HepG2 (cell line): ENCODE measurements around the gene LASP1. TPM values are rescaled to one million over a fixed set of nuclear protein-coding genes. Genes with fewer than 3 reads are reported as not detected.

Source experiments
- KDM1A ChIP-seq: IDR thresholded peaks from 2 replicates; pipeline ENCODE4 v1.6.1; 2016; ENCODE audit warnings: missing compliant biosample characterization
- KDM5B ChIP-seq: sonication (generic); formaldehyde crosslinking; IDR thresholded peaks from 2 replicates; pipeline ENCODE4 v1.4.0; 2020; ENCODE audit warnings: missing genetic modification reagents, mild to moderate bottlenecking, borderline replicate concordance
- KIAA2018 ChIP-seq: sonication (generic); formaldehyde crosslinking; IDR thresholded peaks from 2 replicates; pipeline ENCODE4 v1.5.0; 2020; ENCODE audit warnings: mild to moderate bottlenecking, missing genetic modification reagents, borderline replicate concordance
- SCMH1 ChIP-seq: sonication (generic); formaldehyde crosslinking; IDR thresholded peaks from 2 replicates; pipeline ENCODE4 v1.9.0; 2021; ENCODE audit warnings: missing genetic modification reagents, mild to moderate bottlenecking, borderline replicate concordance
- SNAPC2 ChIP-seq: sonication (generic); formaldehyde crosslinking; IDR thresholded peaks from 2 replicates; pipeline ENCODE4 v1.8.1; 2022; ENCODE audit warnings: mild to moderate bottlenecking, missing genetic modification reagents
- UBTF ChIP-seq: sonication (generic); formaldehyde crosslinking; IDR thresholded peaks from 2 replicates; pipeline ENCODE4 v1.4.0; 2020; ENCODE audit warnings: mild to moderate bottlenecking, missing genetic modification reagents
- ZNF276 ChIP-seq: sonication (generic); formaldehyde crosslinking; IDR thresholded peaks from 2 replicates; pipeline ENCODE4 v1.4.0; 2020; ENCODE audit warnings: mild to moderate bottlenecking, low read depth, missing genetic modification reagents
- ZNF550 ChIP-seq: sonication (generic); formaldehyde crosslinking; IDR thresholded peaks from 2 replicates; pipeline ENCODE4 v1.4.0; 2020; ENCODE audit warnings: mild to moderate bottlenecking, missing genetic modification reagents, borderline replicate concordance
- ZNF556 ChIP-seq: sonication (generic); formaldehyde crosslinking; IDR thresholded peaks from 2 replicates; pipeline ENCODE4 v1.4.0; 2020; ENCODE audit warnings: mild to moderate bottlenecking, missing genetic modification reagents, borderline replicate concordance
- ZNF850 ChIP-seq: sonication (generic); formaldehyde crosslinking; conservative IDR thresholded peaks from 2 replicates; pipeline ENCODE4 v1.9.0; 2021; ENCODE audit warnings: mild to moderate bottlenecking, missing genetic modification reagents
- ZSCAN5A ChIP-seq: sonication (generic); formaldehyde crosslinking; IDR thresholded peaks from 2 replicates; pipeline ENCODE4 v1.8.0; 2022; ENCODE audit warnings: mild to moderate bottlenecking, missing genetic modification reagents, borderline replicate concordance
- polyA plus RNA-seq, 8 experiments: library from polyadenylated mRNA; depleted of rRNA in 3 of 8; stranded (reverse) in 7 of 8; unstranded in 1 of 8; fragments of >200 nt; fragmentation: Illumina TruSeq in 4 of 8; extraction: Trizol in 4 of 8; gene quantifications; 2 replicates each; pipeline versions ENCODE4 v1.2.1 to v1.2.3, GENCODE V29; 2011 to 2016; ENCODE audit warnings: low read depth in 4 of 8, missing spikeins in 1 of 8, mixed read lengths in 1 of 8; ENCODE audit not compliant: insufficient read depth in 1 of 8
- total RNA-seq, 5 experiments: library from RNA; depleted of rRNA; stranded (reverse); fragments of >200 nt; fragmentation: Illumina TruSeq; extraction: Trizol; gene quantifications; 2 replicates each; pipeline ENCODE4 v1.2.3, GENCODE V29; 2016; ENCODE audit warnings: low read depth in 1 of 5

LASP1 gene
- total and polyA plus RNA-seq, 2 of the 13 experiments (the other 11 are each of a cell fraction or from before 2014, with no cell fraction given): 70.1 to 97.0 TPM

- TF ChIP-seq KIAA2018: no peak
- 0 out of 2 replicates have a peak, but pooled peaks have one; percentile 22 for TF ChIP-seq ZNF276
- TF ChIP-seq SCMH1 (CRISPR knock-in tag): no peak
- TF ChIP-seq ZNF556 (CRISPR knock-in tag): peak; percentile 75; the same call in 1 of the 2 replicates
- TF ChIP-seq UBTF (CRISPR knock-in tag): no peak; the same call in 1 of the 2 replicates
- peak; percentile 54; the same call in 1 of the 2 replicates for TF ChIP-seq ZSCAN5A
- 0 out of 2 replicates have a peak, but pooled peaks have one; percentile 65 for TF ChIP-seq SNAPC2 (CRISPR knock-in tag)
- TF ChIP-seq KDM5B: no peak; the same call in 1 of the 2 replicates
- TF ChIP-seq ZNF550: no peak
- no peak for TF ChIP-seq ZNF850 (CRISPR knock-in tag)
- 0 out of 2 replicates have a peak, but pooled peaks have one; percentile 22 for TF ChIP-seq KDM1A (CRISPR knock-in tag)
Measured at GRCh38 chr17:38871247-38872015, 1.6 kb downstream of the LASP1 start (continued).
